ENCODE results near the gene FAM241B. TPM values are rescaled to one million over a fixed set of nuclear protein-coding genes. Genes with fewer than 3 reads are reported as not detected.

FAM241B gene
- total and polyA plus RNA-seq, 10 of the 15 experiments (the other 5 are each of a cell fraction or from before 2014, with no cell fraction given) = 0.09 to 0.99 (median 0.24) TPM

DNA sequence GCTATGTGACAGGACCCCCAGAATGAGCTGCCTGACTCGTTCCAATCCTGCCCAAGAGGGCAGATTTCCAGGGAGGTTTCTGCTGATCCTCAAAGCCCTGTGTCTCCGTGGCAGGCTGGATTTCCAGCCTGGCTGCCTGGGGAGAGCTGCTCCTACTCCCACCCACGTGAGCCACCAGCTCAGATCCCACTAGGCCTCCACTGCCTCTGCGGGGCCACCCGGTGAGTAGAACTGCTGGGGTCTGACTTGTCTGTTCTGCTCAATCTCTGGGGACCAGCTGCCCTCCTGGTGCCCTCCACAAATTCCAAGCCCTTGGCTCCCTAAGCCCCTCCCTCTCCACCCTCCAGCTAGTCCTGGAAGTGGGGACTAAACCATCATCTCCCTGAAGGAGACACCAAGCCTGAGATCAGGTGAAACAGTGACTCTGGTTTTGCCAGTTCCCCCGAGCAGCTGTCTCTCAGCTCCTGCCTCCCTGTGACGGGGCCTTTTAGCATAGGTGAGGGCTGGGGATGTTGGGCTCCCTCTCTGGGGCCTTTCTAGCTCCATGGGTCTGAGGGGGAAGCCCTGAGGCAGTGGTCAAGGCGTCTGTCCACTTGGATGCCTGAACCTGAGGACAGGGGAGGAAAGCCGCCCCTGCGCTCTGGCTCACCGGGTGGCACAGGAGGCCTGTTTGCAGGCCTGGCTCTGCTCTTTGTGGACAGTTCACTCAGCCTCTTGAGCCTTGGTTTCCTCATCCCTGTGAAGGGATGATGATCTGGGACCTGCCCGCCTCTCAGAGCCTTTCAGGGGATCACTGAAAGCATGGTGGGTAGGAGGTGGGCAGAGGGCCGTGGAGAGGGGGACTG lies 5.6 kb downstream of the FAM241B start (continued):
- TF ChIP-seq, protein P1, sequence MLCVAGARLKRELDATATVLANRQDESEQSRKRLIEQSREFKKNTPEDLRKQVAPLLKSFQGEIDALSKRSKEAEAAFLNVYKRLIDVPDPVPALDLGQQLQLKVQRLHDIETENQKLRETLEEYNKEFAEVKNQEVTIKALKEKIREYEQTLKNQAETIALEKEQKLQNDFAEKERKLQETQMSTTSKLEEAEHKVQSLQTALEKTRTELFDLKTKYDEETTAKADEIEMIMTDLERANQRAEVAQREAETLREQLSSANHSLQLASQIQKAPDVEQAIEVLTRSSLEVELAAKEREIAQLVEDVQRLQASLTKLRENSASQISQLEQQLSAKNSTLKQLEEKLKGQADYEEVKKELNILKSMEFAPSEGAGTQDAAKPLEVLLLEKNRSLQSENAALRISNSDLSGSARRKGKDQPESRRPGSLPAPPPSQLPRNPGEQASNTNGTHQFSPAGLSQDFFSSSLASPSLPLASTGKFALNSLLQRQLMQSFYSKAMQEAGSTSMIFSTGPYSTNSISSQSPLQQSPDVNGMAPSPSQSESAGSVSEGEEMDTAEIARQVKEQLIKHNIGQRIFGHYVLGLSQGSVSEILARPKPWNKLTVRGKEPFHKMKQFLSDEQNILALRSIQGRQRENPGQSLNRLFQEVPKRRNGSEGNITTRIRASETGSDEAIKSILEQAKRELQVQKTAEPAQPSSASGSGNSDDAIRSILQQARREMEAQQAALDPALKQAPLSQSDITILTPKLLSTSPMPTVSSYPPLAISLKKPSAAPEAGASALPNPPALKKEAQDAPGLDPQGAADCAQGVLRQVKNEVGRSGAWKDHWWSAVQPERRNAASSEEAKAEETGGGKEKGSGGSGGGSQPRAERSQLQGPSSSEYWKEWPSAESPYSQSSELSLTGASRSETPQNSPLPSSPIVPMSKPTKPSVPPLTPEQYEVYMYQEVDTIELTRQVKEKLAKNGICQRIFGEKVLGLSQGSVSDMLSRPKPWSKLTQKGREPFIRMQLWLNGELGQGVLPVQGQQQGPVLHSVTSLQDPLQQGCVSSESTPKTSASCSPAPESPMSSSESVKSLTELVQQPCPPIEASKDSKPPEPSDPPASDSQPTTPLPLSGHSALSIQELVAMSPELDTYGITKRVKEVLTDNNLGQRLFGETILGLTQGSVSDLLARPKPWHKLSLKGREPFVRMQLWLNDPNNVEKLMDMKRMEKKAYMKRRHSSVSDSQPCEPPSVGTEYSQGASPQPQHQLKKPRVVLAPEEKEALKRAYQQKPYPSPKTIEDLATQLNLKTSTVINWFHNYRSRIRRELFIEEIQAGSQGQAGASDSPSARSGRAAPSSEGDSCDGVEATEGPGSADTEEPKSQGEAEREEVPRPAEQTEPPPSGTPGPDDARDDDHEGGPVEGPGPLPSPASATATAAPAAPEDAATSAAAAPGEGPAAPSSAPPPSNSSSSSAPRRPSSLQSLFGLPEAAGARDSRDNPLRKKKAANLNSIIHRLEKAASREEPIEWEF (IDR thresholded peaks at IDR 0.05; ENCODE audit: insufficient replicate concordance, low read depth, low read length) = no peak
- TF ChIP-seq, protein P2, sequence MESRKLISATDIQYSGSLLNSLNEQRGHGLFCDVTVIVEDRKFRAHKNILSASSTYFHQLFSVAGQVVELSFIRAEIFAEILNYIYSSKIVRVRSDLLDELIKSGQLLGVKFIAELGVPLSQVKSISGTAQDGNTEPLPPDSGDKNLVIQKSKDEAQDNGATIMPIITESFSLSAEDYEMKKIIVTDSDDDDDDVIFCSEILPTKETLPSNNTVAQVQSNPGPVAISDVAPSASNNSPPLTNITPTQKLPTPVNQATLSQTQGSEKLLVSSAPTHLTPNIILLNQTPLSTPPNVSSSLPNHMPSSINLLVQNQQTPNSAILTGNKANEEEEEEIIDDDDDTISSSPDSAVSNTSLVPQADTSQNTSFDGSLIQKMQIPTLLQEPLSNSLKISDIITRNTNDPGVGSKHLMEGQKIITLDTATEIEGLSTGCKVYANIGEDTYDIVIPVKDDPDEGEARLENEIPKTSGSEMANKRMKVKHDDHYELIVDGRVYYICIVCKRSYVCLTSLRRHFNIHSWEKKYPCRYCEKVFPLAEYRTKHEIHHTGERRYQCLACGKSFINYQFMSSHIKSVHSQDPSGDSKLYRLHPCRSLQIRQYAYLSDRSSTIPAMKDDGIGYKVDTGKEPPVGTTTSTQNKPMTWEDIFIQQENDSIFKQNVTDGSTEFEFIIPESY (IDR thresholded peaks at IDR 0.05) = no peak
- no peak for TF ChIP-seq LARP7 (IDR thresholded peaks at IDR 0.05)

All from GM12878 (cell line).